Mammary epithelial cell (primary cell): Measurements from ENCODE around the gene RETREG3.

Experiments used
- CTCF ChIP-seq, 2 donors: IDR thresholded peaks in 1 of 2; conservative IDR thresholded peaks in 1 of 2; 2 replicates each; pipeline ENCODE4 v1.5.1; 2011 to 2012; ENCODE audit warnings: inconsistent platforms in 2 of 2, low read length in 2 of 2, mild to moderate bottlenecking in 2 of 2, control low read depth in 1 of 2, low read depth in 1 of 2; ENCODE audit not compliant: insufficient read depth in 1 of 2; ENCODE audit errors: extremely low read depth in 1 of 2
- EZH2 ChIP-seq: IDR thresholded peaks from 2 replicates; pipeline ENCODE4 v1.6.1; 2012; ENCODE audit warnings: low read length, inconsistent platforms, borderline replicate concordance

GRCh38 chr17:42584880-42585279, 24.3 kb downstream of the RETREG3 start:
- TF ChIP-seq CTCF (conservative IDR thresholded peaks at IDR 0.05 in 1 of 2, IDR thresholded peaks at IDR 0.05 in 1 of 2; ENCODE audit: extremely low read depth in 1 of 2, insufficient read depth in 1 of 2, low read depth in 1 of 2, low read length in 2 of 2) (no peak), EZH2 (no peak)
